ENCODE measurements around the gene PIM1. TPM values are rescaled to one million over a fixed set of nuclear protein-coding genes. Genes with fewer than 3 reads are reported as not detected.
"Not testable (repeated sequence)": the region's sequence is repeated elsewhere in the genome, so short reads cannot be mapped to it uniquely, and the experiment has no call there.

Gene PIM1
- 100 to 1,000 TPM; 511 to 723 TPM for total RNA-seq

DNA sequence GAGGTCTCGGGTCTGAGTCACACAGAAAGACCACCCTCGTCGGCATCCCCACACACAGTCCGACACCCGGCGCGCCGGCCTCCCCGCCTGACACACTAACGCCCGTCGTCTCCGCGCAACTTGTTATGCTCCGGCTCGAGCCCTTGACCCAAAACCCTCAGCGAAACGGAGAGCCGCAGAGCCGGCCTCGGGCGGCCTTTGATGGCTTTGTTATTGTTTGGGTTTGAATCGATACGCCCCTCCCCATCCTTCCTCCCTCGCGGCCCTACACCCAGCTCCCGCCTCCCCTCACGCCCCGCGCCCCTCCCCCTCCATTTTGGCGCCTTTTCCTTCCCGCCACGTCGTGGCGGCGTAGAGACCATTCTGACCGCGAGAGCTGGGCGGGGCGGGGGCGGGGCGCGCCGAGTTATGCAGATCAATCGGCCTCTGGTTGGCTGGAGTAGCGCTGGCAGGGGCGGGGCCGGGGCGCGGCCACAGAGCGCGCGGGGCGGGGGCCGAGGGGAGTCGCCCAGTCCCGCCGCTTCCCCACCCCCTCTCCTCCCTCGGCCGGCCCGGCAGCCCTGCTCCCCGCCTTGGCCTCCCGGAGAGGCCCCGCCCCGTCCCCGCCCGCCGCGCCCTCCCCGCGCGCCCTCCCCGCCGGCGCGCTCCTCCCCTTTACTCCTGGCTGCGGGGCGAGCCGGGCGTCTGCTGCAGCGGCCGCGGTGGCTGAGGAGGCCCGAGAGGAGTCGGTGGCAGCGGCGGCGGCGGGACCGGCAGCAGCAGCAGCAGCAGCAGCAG is at the start of gene PIM1:
TSS of gene PIM1 (plus strand) at position 657 of the 777 bp plus-strand sequence. CDS start 424 bp downstream, outside the sequence.
- no peaks in the 10 kb centered on the region for H3K9me3 Mint-ChIP-seq
- H3K27ac Mint-ChIP-seq: peak within 1 kb of the TSS; percentile 99
- ATAC-seq: peak; percentile 93 to 94
- H3K36me3 Mint-ChIP-seq: peaks cover 33% of the 10 kb centered on the region
- DNase-seq (ENCODE audit: low spot score): peak; percentile 96
- H3K4me3 Mint-ChIP-seq: peak within 1 kb of the TSS; percentile 98
- H3K27me3 Mint-ChIP-seq: no peaks in the 10 kb centered on the region
- peaks cover 39 to 45% of the 10 kb centered on the region in 2 donors for H3K4me1 Mint-ChIP-seq (ENCODE audit: low read depth in 2 of 2)

DNA sequence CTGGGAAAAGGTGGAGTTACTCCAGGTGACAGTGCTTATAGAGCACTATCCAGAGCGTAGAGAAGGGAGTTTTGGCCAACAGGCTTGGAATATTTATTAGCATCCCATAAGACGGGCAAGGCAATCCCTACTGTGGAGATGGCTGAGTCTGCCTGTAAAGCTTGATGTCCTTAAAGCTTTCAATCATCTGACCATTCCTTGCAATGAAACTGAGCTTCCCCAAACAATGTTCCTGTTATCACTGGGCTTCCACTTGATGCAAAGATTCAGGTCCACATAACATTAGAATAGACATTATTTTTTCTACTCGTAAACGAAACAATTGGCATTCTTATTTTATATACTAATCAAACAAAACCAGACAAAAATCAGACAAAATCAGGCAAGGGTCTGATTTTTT is 48.4 kb upstream of the PIM1 start:
- Mint-ChIP-seq H3K9me3 (no peaks in the 10 kb centered on the region), H3K27ac (no peak overlapping the region), H3K27me3 (peaks cover 0 to 9% of the 10 kb centered on the region in 2 donors), H3K4me3 (no peak overlapping the region), H3K4me1 (ENCODE audit: low read depth in 2 of 2) (peaks cover 0 to 7% of the 10 kb centered on the region in 2 donors), H3K36me3 (no peaks in the 10 kb centered on the region)
- ATAC-seq (no peak), DNase-seq (ENCODE audit: low spot score) (no peak)

DNA sequence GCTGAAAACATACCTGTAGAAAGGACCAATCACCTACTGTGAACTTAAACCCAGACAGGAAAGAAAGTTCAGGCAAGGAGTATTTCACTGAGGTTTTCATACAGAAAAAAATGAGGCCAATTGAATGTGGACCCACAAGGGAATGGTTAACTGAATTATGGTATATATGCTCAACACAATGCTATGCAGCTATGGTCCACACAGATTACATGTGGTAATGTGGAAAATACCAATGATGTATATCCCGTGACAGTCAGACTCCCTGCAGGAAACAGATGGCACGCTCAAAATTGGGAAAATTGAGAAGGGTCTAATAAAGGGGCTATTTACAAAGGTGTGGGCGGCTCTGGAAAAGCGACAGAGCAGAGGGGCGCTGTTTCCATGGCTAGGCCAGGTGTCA is 47.1 kb upstream of the PIM1 start:
- no peak for DNase-seq (ENCODE audit: low spot score)
- no peaks in the 10 kb centered on the region for H3K9me3 Mint-ChIP-seq
- no peak for ATAC-seq
- no peak overlapping the region for H3K4me3 Mint-ChIP-seq
- no peaks in the 10 kb centered on the region for H3K36me3 Mint-ChIP-seq
- peaks cover 0 to 7% of the 10 kb centered on the region in 2 donors for H3K4me1 Mint-ChIP-seq (ENCODE audit: low read depth in 2 of 2)
- H3K27ac Mint-ChIP-seq: peak overlapping the region; percentile 47 to 49
- peaks cover 0 to 9% of the 10 kb centered on the region in 2 donors for H3K27me3 Mint-ChIP-seq

DNA sequence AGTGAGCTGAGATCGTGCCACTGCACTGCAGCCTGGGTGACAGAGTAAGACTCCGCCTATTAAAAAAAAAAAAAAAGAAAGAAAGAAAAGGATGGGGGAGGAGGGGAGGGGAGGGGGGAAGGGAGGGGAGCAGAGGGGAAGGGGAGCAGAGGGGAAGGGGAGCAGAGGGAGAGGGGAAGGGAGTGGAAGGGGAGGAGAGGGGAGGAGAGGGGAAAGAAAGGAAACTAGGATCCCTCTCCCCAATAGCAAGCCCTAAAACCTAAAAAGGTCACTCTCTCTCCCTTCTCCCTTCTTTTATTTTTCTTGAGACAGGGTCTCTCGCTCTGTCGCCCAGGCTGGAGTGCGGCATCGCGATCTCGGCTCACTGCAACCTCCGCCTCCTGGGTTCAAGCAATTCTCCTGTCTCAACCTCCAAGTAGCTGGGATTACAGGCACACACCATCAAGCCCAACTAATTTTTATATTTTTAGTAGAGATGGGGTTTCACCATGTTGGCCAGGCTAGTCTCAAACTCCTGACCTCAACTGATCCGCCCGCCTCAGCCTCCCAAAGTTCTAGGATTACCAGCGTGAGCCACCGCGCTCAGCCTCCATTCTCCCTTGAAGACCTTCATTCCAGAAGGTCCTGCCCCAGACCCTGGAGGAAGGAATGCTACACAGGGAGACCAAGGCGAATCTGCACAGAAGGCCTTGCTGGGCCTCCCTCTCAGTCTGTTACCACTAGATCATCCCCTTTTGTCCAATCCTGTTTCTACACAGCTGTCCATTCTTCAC is 45.8 kb upstream of the PIM1 start:
- peaks cover 0 to 9% of the 10 kb centered on the region in 2 donors for H3K27me3 Mint-ChIP-seq
- H3K36me3 Mint-ChIP-seq: no peaks in the 10 kb centered on the region
- DNase-seq (ENCODE audit: low spot score) (no peak), ATAC-seq (no peak)
- H3K9me3 Mint-ChIP-seq: no peaks in the 10 kb centered on the region
- no peak overlapping the region for H3K4me3 Mint-ChIP-seq
- peaks cover 3 to 7% of the 10 kb centered on the region in 2 donors for H3K4me1 Mint-ChIP-seq (ENCODE audit: low read depth in 2 of 2)
- H3K27ac Mint-ChIP-seq: peak overlapping the region in 1 of 2 donors; percentile 47

DNA sequence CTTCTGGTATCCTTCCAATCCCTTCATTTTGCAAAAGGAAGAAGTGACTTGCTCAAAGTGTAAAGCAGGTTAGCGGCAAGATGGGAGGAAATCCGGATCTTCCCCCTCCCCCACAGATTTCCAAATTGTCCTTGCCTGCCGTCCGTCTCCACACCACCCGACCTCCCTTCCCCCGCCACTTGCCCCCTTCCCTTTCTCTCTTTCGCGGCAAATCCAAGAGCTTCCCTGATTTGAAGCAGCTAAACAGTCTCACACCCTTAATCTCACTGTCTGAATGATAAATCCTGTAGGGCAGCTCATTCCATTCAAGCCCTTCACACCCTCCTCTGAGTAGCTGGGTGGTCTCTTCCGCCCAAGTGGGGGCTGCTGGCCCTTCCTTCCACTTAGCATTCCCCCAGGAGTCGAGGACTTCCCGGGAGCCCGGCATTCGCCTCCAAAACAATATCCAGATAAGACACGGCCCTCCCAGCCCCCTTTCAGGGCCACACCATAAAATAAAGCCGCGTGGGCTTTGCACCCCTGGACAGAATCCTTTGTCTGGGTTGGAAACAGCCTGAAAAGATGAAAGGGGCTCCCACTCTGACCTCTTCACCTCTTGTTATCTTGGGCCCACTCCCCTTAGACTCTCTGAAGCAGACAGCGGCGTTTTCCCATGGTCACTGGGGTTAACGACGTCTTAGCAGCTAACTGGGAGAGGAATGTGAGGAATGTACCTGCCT is 44.0 kb upstream of the PIM1 start:
- ATAC-seq (no peak), DNase-seq (ENCODE audit: low spot score) (no peak)
- Mint-ChIP-seq H3K9me3 (no peaks in the 10 kb centered on the region), H3K27me3 (peaks cover 0 to 9% of the 10 kb centered on the region in 2 donors), H3K4me1 (ENCODE audit: low read depth in 2 of 2) (peaks cover 8 to 13% of the 10 kb centered on the region in 2 donors), H3K4me3 (no peak overlapping the region), H3K27ac (peak overlapping the region in 1 of 2 donors; percentile 17), H3K36me3 (no peaks in the 10 kb centered on the region)

DNA sequence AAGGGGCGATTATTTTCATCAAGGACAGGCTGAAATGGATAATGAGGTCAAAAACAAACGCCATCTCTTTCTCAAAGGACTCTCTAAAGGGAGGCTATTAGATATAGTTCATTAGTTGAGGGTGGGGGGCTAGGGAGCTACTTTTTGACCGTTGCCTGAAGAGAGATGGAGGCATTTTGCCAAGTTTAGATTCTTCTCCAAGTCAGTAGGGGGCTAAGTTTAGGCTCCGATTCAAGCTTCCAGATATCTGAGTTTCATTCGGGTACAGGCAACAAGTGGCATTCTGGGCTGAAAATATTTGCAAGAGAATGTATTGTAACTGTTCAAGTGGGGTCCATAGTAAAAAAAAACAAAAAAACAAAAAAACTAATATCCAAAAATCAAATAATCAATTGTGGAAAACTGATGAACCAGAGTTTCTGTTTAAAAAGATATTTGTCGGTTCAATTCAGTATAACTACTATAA is 43.4 kb upstream of the PIM1 start:
- H3K4me1 Mint-ChIP-seq (ENCODE audit: low read depth in 2 of 2): peaks cover 9 to 13% of the 10 kb centered on the region in 2 donors
- peak overlapping the region in 1 of 2 donors; percentile 17 for H3K27ac Mint-ChIP-seq
- H3K36me3 Mint-ChIP-seq: no peaks in the 10 kb centered on the region
- ATAC-seq (no peak), DNase-seq (ENCODE audit: low spot score) (no peak)
- H3K4me3 Mint-ChIP-seq: no peak overlapping the region
- H3K9me3 Mint-ChIP-seq: no peaks in the 10 kb centered on the region
- peaks cover 0 to 9% of the 10 kb centered on the region in 2 donors for H3K27me3 Mint-ChIP-seq

DNA sequence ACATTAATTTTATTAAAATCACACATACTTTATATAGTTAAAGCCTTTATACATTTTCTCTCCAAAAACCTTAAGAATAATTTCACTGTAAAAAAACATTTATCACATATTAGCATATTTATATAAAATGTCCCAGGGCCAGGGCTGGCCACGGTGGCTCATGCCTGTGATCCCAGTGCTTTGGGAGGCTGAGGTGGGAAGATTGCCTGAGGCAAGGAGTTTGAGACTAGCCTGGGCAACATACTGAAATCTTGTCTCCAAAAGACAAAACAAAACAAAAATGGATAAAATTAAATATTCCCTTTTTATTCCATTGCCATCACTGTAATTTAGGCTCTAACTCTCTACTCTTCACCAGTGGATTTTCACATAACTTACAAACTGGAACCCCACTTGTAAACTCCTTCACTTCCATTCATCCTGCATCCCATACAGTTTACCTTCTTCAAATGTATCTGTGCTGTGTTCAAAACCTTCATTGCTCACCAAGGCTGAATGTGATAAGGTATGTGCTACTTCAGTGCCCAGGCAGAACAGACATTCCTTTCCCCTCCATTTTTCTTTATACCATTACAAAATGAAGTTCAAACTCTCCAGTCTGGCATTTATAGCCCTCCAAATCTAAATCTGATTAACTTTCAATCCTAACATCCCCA is 42.9 kb upstream of the PIM1 start:
- DNase-seq (ENCODE audit: low spot score): no peak
- no peak for ATAC-seq
- no peaks in the 10 kb centered on the region for H3K9me3 Mint-ChIP-seq
- H3K36me3 Mint-ChIP-seq: no peaks in the 10 kb centered on the region
- peaks cover 13% of the 10 kb centered on the region in 2 donors for H3K4me1 Mint-ChIP-seq (ENCODE audit: low read depth in 2 of 2)
- no peak overlapping the region for H3K27ac Mint-ChIP-seq
- no peak overlapping the region for H3K4me3 Mint-ChIP-seq
- H3K27me3 Mint-ChIP-seq: peaks cover 0 to 9% of the 10 kb centered on the region in 2 donors

DNA sequence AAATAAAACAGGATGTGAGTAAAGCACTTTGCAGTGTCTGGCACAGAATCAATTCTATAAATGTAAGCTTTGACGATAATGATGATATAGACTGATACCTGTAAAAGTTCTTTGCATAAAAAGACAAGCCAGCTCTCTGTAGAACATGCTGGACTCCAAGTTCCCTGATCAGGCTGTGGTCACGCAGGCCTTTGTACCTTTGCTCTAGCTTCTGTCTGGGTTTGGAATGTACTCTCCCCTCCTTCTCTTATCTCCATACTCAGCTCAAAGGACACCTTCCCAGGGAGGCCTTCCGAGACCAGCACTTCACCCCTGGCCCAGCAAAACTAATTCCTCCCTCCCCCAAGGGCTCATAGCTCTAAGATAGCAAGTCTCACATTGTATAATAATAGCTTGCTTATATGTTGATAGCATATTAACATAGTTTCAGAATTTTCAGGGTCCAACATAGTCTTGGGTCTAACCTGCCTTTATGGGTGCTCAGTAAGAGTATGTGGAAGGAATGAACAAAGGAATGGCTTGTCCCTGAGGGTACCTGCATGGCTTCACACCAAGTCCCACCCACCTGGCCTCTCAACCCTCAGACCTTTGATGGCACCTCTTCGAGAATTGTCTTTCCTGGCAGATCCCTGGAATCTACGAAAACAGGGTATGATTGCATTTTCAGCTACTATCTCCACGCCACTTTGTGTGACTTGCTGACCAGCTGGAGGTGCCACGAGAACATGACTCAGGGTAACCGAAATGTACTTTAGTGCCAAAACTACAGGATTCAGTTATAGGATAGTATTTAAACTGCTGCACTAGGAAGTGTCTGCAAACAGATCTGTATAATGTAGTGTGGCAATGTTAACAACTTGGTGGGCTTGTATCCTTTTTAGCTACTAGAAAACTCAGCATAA is 41.7 kb upstream of the PIM1 start:
- Mint-ChIP-seq H3K36me3 (no peaks in the 10 kb centered on the region), H3K27ac (peak overlapping the region in 1 of 2 donors; percentile 16), H3K27me3 (peaks cover 0 to 9% of the 10 kb centered on the region in 2 donors), H3K4me3 (no peak overlapping the region), H3K9me3 (no peaks in the 10 kb centered on the region), H3K4me1 (ENCODE audit: low read depth in 2 of 2) (peaks cover 10 to 13% of the 10 kb centered on the region in 2 donors)
- DNase-seq (ENCODE audit: low spot score) (no peak), ATAC-seq (no peak)

DNA sequence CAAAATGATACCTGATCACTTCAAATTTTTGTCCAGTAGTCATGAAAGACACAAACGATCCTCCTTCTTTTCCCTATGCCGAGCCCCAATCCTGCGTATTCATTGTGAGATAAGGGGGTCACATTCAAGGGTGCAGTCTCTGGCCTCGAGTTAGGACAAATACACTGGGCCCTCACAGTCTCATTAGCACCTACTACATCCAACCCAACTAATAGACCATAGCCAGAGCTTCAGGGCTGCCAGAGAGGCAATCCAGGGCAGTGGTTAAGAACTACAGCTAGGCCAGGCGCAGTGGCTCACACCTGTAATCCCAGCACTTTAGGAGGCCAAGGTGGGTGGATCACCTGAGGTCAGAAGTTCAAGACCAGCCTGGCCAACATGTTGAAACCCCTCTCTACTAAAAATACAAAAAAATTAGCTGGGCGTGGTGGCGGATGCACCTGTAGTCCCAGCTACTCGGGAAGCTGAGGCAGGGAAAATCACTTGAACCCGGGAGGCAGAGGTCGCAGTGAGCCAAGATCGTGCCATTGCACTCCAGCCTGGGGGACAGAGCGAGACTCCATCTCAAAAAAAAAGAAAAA is 41.0 kb upstream of the PIM1 start:
- not testable (repeated sequence) for H3K36me3 Mint-ChIP-seq; H3K4me3 Mint-ChIP-seq; H3K27me3 Mint-ChIP-seq; ATAC-seq; DNase-seq (ENCODE audit: low spot score); H3K27ac Mint-ChIP-seq; H3K9me3 Mint-ChIP-seq
- peaks cover 10 to 14% of the 10 kb centered on the region in 2 donors for H3K4me1 Mint-ChIP-seq (ENCODE audit: low read depth in 2 of 2)

DNA sequence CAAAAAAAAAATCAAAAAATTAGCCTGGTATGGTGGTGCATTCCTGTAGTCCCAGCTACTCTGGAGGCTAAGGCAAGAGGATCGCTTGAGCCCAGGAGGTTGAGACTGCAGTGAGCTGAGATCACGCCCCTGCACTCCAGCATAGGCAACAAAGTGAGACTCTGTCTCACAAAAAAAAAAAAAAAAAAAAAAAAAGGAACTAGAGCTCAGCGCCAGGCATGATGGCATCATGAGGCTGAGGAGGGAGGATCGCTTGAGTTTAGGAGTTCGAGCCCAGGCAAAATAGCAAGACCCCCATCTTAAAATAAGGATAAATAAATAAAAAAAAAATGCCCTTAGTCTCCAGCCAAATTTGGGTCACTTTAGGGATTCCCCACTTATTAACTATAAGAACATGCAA is 40.4 kb upstream of the PIM1 start:
- DNase-seq (ENCODE audit: low spot score) (no peak), ATAC-seq (no peak)
- no peak overlapping the region for H3K4me3 Mint-ChIP-seq
- peaks cover 16 to 20% of the 10 kb centered on the region in 2 donors for H3K4me1 Mint-ChIP-seq (ENCODE audit: low read depth in 2 of 2)
- no peak overlapping the region for H3K27ac Mint-ChIP-seq
- no peaks in the 10 kb centered on the region for H3K9me3 Mint-ChIP-seq
- H3K36me3 Mint-ChIP-seq: no peaks in the 10 kb centered on the region
- peaks cover 0 to 7% of the 10 kb centered on the region in 2 donors for H3K27me3 Mint-ChIP-seq

DNA sequence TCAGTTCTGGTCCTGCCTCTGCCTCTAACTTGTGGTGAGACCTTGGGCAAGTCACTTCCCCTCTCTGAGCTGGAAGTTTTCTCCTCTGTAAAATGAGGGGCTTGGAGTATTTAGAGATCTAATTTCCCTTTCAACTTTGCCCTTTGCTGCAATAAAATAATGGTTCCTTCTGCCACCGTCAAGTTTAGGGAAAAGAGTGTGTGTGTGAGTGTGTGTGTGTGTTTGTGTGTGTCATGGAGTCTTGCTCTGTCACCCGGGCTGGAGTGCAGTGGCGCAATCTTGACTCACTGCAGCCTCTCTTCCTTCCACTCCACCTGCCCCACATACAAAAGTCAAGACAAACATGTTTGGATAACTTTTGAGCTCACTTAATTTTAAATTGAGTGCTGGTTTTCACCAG is 39.2 kb upstream of the PIM1 start:
- H3K36me3 Mint-ChIP-seq: no peaks in the 10 kb centered on the region
- DNase-seq (ENCODE audit: low spot score) (no peak), ATAC-seq (peak in 1 of 2 donors; percentile 67)

More for the DNA sequence above, 39.2 kb upstream of the PIM1 start:
- Mint-ChIP-seq H3K27ac (peak overlapping the region in 1 of 2 donors; percentile 66), H3K9me3 (no peaks in the 10 kb centered on the region), H3K27me3 (peaks cover 0 to 7% of the 10 kb centered on the region in 2 donors), H3K4me3 (no peak overlapping the region), H3K4me1 (ENCODE audit: low read depth in 2 of 2) (peaks cover 20 to 26% of the 10 kb centered on the region in 2 donors)

All from natural killer cell treated with Interleukin-12 subunit alpha and Interleukin-12 subunit beta and Interleukin-15 and Interleukin-18, amount 100 ng/mL, for 72 hours (primary cell).